Measurements from ENCODE around the gene NT5C1B.

GRCh38 chr2:18540872-18541271, 48.5 kb downstream of the NT5C1B start:
- TF ChIP-seq CTCF (IDR thresholded peaks at IDR 0.05; ENCODE audit: low read length) (no peak), EZH2 (IDR thresholded peaks at IDR 0.05; ENCODE audit: borderline replicate concordance, low read length) (no peak)
